Measurements from ENCODE around the gene CRISPLD2.

CRISPLD2 gene

DNA sequence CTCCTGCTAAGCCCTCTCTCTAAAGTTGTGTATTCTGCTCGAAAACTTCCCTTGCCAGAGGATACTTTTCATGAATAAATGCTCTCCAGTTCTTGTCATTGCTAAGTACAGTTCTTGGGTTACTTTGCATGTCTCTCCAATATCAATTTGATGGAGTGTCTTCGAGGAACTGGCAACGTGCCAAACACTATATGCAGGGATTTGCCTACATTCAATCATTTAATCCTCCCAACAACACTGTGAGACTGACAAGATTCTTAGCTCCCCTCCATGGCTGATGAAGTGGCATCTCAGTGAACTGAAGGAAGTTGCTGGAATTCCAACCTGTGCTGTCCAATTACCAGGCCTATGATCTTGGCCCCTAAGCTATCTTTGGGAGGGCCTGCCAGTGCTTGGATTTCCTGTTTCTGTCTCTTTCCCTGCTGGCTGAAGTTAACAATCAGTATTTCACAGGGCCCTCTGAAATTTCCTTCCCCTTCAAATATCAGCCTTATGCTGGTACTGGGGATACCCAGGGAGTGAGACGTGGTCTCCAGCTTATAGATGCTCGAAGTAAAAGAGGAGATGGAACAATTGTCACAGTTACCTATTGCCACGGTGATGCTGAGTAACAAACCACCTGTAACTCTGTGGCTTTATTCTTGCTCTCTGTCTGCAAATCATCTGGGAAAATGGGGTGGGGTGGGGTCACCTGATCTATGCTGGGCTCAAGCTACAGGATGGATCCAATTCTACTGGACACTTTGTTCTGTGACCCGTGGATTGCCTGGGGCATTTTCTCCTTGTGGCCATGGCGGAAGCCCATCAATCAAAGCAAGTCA is 19.4 kb upstream of the CRISPLD2 start:
- no peak for DNase-seq

GRCh38 chr16:84803146-84803545 is 16.6 kb upstream of the CRISPLD2 start:
- no peak for DNase-seq

GRCh38 chr16:84804326-84804725 is 15.5 kb upstream of the CRISPLD2 start:
- no peak for DNase-seq

- no peak for DNase-seq
Observed at GRCh38 chr16:84806256-84806889, 13.4 kb upstream of the CRISPLD2 start.

GRCh38 chr16:84806890-84807258 is 12.9 kb upstream of the CRISPLD2 start:
- no peak for DNase-seq

DNA sequence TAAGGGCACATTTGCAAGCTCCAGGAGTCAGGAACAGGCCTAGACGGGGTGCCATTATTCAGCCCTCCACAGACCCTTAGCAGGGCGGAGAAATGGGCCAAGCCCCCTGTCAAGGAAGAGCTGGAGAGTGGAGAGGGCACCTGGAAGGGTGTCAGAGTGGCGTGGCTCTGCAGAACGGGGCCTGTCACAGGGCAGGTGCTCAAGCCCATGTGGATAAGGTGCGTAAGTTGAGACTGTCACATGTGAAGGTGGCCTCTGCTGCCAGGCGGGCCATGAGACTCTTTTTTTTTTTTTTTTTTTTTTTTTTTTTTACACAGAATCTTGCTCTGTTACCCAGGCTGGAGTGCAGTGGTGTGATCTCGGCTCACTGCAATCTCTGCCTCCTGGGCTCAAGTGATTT is 12.0 kb upstream of the CRISPLD2 start:
- no peak for DNase-seq

- DNase-seq, result no peak
Observed at GRCh38 chr16:84808826-84809225, 11.0 kb upstream of the CRISPLD2 start.

DNA sequence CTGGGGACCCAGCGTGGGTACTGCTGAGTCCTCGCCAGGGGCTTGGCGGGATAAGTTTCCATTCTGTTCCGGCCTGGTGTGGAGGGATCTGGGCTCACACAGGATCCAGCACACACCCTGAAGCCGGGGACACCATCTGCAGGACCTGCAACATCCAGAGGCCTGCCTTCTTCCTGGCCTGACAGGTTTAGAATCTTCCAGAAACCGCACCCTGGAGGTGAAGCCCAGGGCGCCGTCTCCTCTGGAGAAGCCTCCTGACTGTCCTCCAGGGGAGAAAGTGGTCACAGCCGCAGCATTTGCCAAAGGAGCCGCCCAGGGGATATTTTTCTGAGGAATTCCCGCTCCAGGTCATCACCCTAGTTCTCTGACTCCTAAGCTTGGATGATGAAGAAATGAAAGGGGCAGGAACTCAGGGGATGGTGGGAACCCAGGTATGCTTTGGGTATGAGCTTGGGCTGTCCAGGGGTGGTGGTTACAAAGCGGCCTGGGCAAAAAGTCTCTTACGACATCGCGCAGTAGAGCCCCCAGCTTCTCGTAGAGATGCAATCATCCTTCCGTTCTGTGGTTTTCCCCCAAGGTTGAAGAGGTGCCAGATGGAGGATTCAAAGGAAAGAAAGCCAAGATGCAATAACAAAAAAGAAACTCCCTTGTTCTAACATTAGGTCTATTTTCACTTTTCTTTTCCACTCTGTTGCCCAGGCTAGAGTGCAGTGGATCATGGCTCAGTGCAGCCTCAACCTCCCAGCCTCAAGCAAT is 9.1 kb upstream of the CRISPLD2 start:
- DNase-seq, result no peak

- DNase-seq, result no peak
Observed at GRCh38 chr16:84811529-84811928, 8.3 kb upstream of the CRISPLD2 start.

DNA sequence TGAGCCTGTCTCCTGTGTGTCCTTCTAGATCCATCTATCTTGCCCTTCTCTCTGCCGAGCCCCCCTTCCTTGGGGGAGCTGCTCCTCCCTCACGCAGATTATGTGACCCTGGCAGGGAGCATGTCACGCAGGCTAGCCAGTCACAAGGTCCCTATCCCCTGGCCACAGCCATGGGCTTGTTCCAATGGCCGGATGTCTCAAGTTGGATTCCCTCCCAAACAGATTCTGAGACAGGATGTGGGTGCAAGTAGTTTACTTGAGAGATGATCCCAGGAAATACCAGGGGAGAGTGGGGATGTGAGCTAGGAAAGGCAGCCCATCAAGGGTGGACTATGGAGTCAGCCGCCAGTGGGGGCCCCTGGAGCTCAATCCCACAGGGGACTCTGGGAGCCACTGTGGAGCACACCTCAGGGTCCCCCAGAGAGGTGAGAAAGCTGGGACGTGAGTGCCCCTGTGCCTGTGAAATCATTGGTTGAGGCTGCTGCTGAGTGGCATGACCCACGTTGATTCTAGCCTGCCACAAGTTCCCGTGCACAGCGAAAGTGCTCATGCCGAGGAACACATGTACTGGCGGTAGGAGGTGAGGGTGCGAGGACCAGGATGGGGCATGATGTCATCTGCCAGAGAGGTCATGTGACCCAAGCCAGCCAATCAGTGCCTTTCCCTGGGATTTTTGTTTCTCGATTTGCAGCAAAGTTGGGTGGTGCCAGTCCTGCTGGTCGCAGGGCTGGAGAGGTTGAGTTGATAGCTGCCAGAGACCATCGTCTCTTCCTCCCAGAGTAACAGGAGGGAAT is 6.4 kb upstream of the CRISPLD2 start:
- DNase-seq, result no peak

DNA sequence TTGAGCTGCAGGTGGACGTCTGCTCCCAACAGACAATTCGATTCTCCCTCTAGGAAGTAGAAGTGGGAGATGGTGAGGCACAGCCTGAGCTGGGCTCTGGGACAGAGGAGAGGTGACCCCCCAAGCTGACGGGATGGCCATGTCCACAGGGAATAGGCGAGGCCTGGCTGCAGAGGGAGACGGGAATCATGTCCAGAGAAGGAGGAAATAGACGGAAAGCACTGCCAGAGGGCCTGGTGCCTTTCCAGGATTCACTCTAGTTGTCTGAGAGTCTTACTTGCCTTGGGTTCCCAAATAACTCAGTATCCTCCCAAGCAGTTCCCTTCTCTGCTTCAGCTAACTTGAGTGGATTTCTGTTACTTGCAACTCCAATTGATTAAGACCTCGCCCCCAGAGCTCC is 4.3 kb upstream of the CRISPLD2 start:
- no peak for DNase-seq

GRCh38 chr16:84816023-84816422 is 3.8 kb upstream of the CRISPLD2 start:
- no peak for DNase-seq

DNA sequence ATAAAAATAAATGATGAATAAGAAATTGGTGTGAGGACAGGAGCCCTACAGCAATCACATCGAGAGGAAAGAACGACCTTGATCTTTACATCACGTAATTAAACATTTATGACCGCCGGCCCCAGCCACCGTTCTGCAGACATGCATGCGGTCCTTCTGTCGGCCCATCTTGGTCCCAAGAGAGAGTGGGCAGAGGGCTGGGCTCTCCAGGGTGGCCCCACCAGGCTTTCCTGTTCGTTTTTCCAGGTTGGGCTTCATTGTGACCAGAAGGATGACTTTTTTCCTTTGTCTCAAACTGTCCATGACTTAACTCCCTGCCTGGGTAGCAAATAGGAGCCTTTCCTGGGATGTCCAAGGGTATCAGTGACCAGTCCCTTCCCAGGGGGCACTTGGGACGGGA is 3.3 kb upstream of the CRISPLD2 start:
- no peak for DNase-seq

GRCh38 chr16:84817206-84817605 is 2.6 kb upstream of the CRISPLD2 start:
- no peak for DNase-seq

- DNase-seq, result no peak
Observed at GRCh38 chr16:84817613-84818012, 2.2 kb upstream of the CRISPLD2 start.

DNA sequence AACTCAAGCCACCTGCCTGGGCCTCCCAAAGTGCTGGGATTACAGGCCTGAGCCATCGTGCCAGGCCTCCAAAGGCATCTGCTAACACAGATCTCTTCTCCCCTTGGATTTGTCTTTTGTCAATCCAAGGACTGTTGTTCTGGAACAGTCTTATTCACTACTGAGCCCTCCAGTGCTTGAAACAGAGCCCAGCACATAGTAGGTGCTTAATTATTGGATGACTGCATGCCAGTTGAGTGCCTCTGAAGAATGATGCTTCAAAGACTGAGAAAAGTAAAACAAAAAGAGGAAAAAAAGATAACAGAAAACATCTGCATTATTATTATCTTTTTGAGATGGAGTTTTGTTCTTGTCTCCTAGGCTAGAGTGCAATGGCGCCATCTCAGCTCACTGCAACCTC is 1.7 kb upstream of the CRISPLD2 start:
- no peak for DNase-seq

- DNase-seq, result no peak
Observed at GRCh38 chr16:84818989-84819643, 669 bp upstream of the CRISPLD2 start.

- no peak for DNase-seq
Observed at GRCh38 chr16:84820305-84820684, 510 bp downstream of the CRISPLD2 start.

- DNase-seq, result no peak
Observed at GRCh38 chr16:84820771-84821170, 986 bp downstream of the CRISPLD2 start.

DNA sequence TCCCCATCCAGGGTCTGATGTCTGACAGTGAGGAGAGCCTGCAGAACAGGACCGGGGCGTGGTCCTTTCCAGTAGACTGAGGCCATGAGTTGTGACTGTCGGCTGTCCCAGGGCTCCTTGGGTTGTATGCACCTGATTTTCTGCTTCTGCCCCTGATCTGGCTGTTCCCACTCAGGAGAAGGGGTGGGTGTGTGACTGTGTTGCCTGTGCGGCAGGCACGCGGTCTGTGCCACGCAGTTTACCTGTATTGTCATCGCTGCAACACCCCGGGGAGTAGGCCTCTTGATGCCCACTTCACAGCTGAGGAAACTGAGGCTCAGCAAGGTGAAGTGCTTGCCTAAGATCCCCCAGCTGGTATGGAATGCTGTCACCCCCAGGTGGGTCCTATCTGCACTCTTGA is 1.4 kb downstream of the CRISPLD2 start:
- no peak for DNase-seq

GRCh38 chr16:84821728-84822689 is 2.2 kb downstream of the CRISPLD2 start:
- no peak for DNase-seq

All from NK-92 treated with Interleukin-12 subunit alpha and Interleukin-12 subunit beta, amount 100 ng/mL, for 24 hours (cell line).